KBM-7 (cell line): ENCODE results near the gene YBX1.

Experiments used
- DNase-seq: peaks from one replicate; pipeline ENCODE4 v3.0.0-alpha.2; 2015
- in situ Hi-C: fragments of 300-500 bp; cut with MboI; formaldehyde crosslinking; loops from 2 replicates; pipeline ENCODE4 v1.14.3; 2020; ENCODE audit warnings: low sequenced_read_pairs, low pct_unique_long_range_greater_than_20kb, mixed read lengths

Gene YBX1

DNA sequence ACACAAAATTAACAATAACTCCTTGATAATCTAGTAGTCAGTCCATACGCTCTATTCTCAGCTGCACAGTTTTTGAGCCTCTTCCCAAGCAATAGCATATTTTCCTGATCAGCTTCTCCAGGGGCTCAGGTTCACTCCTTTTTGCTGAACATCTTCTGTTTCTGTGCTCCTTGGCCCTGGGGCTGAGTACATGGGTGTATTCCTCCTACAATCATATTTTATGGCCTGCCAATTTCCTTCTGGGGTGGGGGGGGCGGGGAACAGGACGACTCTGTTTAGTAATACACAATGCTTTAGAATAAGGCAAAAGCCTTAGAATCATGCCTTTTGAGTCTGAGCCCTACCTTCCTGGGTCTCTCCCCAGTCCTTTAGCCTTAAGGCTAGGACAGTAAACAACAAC is 49.4 kb downstream of the YBX1 start:
- in situ Hi-C loops: loop anchor here (25.0 kb wide), 1 partner anchor 394 kb away; the partner anchor contains the start of gene FOXJ3
- DNase-seq: no peak

DNA sequence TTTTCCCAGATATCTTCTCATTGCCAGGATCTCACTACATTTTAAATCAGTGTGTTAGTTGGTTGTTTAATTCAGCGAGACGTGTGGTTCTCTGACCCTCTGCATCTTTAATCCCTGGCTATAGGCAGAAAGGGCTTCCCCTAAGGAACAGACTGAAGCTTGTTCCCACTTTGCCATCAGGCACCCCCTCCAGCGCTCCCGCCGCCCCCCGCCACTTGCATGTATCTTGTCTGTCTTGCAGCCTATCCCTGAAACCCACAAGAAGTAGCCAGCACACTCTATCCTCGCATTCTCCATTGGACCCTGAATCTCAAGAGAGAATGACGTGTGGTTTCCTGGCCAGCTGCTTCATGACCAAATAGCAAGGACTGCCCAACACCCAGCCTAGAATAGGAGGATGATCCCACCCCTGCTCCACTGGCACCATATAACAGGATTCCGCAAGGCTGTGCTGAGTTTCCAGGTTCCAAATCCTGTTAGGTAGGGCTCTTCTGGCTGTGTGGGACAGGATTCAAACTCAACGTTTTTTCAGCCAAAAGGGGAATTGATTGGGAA is 50.0 kb downstream of the YBX1 start:
- in situ Hi-C loops: loop anchor here (25.0 kb wide), 1 partner anchor 395 kb away; the partner anchor contains the start of gene FOXJ3
- no peak for DNase-seq

DNA sequence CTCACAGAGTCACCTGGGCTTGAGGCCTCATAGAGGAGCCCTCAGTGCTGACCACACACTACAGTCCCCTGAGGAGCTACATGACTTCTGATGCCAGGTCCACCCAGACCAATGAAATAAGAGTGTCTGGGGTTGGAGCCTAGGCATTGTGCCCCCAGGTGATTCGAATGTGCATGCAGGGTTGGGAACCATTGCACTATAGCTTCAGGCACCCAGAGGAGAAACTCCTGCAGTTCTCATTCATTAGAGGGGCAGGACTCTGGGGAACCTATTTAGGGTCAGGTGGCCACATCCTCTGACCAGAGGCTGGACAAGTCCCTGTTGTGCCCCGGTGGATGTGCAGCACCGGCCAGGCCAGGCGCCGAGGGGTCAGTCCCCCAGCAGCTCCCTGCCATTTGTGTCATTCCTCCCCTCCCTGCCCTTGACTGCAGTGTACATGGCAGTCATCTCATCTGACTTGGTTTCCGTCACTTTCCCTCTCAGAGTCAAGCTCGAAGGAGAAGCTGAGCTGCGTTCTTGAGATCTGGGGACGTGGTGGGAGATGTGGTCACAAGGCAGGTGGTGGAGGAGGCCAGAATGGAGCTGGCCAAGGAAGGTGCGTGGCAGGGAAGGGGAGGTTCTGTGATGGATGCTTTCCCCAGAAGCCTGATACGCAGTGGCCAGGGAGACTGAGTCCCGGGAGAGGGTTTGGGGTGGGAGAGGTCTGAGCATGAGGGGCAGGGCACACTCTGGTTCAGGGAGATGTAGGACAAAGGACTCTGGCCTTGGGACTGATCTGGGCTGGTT is 51.4 kb downstream of the YBX1 start:
- DNase-seq: no peak
- in situ Hi-C loops: loop anchor here (25.0 kb wide), 1 partner anchor 396 kb away; the partner anchor contains the start of gene FOXJ3

DNA sequence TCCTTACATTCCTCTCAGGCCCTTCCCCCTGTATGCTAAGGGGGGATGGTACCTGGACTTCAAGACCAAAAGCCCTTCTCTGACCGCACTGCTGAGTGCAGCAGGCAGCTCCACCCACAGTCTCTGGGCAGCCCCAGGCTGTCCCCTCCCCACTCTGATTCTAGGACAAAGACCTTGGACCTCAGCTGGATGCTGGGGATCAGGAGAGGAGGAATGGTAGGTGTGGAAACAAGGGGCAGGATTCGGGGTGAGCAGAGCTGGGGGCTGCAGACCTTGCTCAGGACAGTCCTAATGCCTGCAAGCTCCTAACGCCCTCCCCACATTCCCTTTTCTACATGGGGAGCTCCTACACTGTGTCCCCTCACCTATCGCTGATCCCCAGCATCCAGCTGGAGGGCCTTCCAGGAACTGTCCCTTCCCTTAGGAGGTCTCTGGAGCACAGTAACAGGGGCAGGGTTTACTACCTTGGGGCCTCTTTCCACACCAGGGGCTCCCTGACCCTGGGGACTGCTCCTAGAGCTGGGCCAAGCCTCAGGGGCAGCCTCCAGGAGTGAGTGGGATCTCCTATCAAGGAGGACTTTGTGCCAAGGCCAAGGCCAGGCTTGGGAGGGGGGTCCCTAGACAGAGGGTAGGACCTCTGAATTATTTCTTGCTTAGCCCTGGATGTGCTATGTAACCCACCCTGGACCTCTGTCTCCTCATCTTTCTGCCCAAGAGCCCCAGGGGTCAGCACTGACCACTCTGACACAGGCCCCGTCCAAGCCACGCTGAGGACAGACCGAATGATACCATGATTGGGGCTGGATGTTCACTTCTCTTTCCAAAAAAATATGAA is 52.2 kb downstream of the YBX1 start:
- DNase-seq: no peak
- in situ Hi-C loops: loop anchor here (25.0 kb wide), 1 partner anchor 397 kb away; the partner anchor contains the start of gene FOXJ3

DNA sequence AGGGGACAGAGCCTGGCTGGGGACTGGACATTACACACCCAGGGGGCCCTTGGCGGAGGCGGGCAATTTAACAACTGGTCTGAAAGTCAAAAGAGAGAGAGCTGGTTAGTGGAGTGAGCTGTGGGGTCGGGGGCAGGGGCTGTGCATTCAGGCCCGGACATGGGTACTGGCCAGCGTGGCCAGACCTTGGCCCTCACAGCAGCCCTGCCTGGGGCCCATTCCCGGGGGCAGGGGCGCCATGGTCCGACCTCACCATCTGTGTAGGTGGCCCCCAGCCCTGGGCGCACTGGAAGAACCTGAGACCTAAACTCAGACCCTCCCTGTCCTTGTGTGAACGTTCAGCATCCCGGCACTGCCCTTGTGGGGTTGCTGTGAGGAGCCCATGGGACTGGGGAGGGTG is 52.8 kb downstream of the YBX1 start:
- no peak for DNase-seq
- in situ Hi-C loops: loop anchor here (25.0 kb wide), 1 partner anchor 398 kb away; the partner anchor contains the start of gene FOXJ3

DNA sequence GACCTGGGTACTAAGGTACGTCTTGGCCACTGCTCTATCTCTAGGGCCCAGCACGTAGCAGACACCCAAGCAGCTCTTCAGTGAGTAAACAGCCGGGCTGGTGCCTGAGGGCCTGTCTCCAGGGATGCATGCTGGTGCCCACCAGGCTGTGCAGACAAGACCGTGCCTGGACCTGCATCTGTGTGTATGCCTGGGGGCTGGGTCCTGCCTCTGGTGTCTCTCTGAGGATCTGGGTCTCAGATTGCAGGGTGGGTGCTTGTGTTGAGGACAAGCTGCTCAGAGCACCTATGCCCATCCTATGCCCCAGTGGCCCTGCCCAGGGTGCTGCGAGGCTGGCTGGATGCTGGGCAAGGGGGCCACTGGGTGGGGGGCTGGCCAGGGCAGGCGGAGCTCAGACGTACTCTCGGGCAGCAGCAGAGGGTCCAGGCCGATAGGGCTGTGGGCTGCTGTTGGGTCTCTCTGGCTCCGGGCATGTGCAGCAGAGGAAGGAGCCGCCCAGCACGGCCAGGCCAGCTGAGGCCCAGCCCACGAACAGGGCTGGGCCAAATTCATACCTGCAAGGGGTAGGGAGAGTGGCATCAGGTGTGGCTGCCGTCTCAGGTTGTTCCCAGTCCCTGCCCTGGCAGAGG is 53.4 kb downstream of the YBX1 start:
- in situ Hi-C loops: loop anchor here (25.0 kb wide), 1 partner anchor 398 kb away; the partner anchor contains the start of gene FOXJ3
- DNase-seq: no peak

DNA sequence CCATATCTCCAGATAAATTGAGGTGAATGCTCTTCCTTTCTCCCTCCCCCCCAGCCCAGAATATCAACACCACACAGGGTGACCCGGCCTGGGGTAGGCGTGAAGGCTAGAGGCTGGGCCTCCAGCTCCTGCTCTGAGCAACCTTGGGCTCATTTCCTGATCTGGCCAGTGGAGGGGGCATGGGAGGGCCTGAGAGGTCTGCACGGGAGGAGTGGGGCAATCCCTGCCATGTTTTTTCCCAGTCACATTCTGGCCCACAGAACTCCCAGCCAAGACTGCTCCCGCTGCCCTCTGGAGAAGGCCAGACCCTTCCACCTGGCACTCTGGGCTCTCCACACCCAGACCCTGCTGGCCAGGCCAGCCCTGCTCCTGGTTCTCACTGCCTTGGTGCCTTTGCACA is 53.9 kb downstream of the YBX1 start:
- in situ Hi-C loops: loop anchor here (25.0 kb wide), 1 partner anchor 399 kb away; the partner anchor contains the start of gene FOXJ3
- DNase-seq: peak; percentile 29

DNA sequence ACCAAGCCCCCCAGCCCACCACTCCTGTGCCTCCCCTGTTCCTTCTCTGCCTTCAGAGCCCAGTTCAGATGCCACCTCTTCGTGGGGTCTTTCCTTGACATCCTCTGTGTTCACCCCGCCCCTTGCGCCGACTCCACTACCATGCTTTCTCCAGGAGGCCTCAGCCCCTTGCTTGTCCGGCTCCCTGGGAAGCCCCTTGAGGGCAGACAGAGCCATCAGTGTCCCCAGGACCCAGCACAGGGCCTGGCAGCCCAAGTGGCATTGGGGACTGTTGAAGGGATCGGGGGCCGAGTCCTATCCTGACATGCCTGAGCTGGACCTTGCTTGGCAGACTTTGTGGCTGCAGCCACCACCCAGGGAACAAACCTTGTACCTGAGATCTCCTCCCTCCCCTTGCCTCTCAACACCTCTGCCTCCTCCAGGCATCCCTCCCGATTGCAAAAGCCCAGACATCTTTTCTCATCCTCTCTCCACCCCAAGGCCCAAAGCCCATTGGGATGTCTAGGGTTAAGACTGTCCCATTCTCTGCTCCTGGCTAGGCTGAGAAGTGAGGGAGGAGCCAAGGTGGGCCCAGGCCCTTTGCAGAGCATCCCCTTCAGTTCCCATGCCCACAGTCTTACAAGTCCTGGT is 54.5 kb downstream of the YBX1 start:
- in situ Hi-C loops: loop anchor here (25.0 kb wide), 1 partner anchor 399 kb away; the partner anchor contains the start of gene FOXJ3

DNA sequence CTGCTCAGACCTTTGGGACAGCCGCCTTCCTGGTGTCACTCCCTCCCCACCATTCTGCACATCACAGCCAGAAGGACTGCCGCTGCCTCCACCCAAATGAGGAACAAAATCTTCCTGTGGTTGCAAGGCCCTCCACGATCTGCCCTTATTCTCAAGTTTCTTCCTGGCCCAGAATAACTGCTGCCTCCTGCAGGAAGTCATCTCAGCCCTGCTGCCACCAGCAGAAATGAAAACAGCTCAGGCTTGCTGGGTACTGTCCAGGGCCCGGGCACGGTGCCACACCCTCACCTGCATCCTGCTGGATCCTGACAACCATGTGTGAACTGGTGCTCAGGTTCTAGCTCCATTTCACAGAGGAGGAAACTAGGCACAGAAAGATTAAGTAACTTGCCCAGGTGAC is 55.0 kb downstream of the YBX1 start:
- DNase-seq: peak; percentile 91
- in situ Hi-C loops: loop anchor here (25.0 kb wide), 1 partner anchor 400 kb away; the partner anchor contains the start of gene FOXJ3

More for the DNA sequence above, 54.5 kb downstream of the YBX1 start:
- no peak for DNase-seq

DNA sequence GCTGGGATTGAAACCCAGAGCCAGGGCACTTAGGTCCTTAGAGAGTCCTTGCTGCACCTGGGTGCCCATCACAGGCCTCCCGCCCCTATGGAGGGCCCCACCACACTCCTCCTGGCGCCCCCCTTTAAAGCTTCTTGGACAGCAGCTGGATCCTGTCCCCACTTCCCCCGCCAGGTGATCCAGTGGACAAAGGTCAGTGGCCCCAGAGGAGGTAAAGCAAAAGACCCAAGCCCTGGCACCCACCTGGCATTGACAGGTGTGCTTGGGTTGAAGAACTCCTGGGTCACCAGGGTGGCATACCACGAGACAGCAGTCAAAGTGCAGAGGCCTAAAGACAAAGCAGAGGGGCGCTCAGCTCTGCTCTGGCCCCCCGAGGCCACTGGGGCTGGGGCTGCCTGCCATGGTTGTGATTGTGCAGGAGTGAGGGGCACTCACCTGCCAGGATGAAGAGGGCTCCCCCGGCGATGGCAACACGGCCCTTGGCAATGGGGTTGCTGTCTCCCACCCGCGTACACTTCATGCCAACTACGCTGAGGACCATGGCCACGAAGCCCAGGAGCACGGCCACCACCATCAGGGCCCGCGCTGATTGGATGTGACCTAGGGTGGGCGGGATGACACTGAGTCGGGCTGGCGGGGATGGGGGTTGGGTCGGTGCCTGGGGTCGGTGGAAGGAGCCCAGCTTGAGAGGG is 55.9 kb downstream of the YBX1 start:
- in situ Hi-C loops: loop anchor here (25.0 kb wide), 1 partner anchor 401 kb away; the partner anchor contains the start of gene FOXJ3
- DNase-seq: no peak

DNA sequence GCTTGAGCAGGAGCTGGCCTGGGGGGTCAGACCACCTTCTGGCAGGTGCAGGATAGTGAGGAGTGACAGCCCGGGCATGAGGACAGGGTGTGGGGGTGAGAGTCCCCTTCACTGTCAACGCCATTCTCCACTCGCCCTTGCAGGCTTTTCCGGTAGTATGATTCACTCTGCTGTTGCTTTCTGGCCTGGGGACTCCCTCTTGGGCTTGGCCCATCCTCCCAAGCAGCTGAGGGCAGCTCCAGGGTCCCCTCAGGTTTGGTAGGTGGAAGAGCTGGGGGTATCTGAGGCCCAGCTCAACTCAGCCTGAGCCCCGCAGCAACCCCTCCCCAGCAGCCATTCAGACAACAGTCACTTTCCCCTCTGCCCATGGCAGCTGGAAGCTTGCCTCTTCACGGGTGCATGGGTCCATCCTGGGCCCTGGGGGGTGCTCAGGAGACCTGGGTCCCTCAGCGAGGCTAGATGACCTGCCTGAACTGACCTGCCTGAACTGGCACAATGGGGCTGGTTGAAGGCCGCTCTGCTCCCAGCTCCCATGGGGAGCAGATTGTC is 56.5 kb downstream of the YBX1 start:
- in situ Hi-C loops: loop anchor here (25.0 kb wide), 1 partner anchor 401 kb away; the partner anchor contains the start of gene FOXJ3
- DNase-seq: no peak

DNA sequence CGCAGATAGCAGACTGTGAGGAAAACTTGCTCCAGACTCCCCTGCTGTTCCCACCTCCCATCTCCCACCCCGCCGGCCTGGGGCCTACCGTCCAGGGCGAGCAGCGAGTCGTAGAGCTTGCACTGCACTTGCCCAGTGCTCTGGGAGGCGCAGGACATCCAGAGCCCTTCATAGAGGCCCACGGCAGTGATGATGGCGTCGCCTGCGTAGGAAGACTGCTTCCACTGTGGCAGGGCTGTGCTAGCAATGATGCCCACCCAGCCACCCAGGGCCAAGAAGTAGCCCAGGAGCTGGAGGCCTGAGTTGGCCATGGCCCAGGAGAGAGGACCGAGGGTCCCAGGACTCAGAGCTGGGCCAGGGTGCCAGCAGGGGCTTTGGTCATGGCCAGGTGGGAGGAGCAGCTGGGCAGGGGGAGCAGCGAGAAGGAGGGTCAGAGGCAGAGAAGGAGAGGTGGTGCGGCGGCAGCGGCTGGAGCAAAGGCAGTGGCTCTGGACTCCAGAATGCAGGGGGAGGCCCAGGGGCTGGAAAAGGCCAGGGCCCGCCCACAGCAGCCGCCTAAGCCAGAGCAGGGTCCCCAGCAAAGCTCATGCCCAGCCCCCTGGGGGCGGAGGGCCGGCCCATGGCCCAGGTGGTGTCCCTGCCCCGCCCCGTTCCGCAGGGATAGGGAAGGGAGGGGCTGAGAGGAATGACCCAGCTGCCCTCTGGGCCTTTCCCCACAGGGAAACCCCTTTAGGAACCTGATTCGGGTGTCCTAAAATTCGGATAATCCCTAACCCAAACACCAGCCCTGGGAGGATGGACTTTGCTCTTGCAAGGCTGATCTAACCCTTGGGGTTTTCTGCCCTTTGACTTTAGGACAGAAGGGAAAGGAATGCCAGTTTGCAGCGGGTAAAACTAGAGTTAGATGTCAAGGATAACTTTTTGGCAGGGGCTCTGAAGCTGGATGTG is 57.8 kb downstream of the YBX1 start, which contains the start of gene CLDN19:
Gene CLDN19 (minus strand): TSS at position 484 of the 948 bp plus-strand sequence. CDS start 173 bp downstream, at position 311.
- in situ Hi-C loops: loop anchor here (10.0 to 25.0 kb wide), 2 partner anchors 165 to 403 kb away; partner anchors contain the start of gene FOXJ3
- DNase-seq: no peak

DNA sequence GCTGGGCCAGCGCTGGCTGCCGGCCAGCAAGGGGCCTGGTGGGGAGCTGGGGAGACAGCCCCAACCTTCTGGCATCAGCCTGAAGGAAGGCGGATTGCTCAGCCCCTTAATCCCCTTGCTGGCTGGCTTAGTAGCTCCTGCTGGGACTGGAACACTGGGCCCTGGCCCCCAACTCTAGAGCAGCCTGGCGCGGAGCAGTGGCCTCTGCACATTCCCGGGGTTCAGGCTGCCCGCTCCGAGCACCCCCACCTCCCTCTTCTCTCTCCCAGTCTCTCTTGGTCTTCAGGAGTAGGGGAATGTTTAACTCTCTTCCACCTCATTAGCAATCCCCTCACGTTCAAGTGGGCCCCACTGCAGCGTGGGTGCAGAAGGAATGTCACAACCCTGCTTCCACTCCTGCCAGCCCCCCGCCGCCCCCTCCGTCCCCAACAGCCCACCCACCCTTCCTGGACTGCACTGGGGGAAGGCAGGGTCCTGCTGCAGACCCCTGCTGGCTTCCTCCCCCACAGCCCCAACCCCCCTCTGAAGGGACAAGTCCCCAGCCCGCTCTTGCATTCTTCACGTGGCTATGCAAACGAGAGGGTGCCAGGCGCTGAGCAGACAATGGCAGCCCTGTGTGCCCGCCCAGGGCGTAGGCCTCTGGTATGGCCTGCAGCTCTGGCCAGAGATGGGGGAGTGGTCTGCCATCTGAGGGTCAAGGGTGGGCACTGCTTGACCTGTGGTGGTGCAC is 58.8 kb downstream of the YBX1 start:
- in situ Hi-C loops: loop anchor here (10.0 to 25.0 kb wide), 2 partner anchors 166 to 404 kb away; partner anchors contain the start of gene FOXJ3
- DNase-seq: no peak

DNA sequence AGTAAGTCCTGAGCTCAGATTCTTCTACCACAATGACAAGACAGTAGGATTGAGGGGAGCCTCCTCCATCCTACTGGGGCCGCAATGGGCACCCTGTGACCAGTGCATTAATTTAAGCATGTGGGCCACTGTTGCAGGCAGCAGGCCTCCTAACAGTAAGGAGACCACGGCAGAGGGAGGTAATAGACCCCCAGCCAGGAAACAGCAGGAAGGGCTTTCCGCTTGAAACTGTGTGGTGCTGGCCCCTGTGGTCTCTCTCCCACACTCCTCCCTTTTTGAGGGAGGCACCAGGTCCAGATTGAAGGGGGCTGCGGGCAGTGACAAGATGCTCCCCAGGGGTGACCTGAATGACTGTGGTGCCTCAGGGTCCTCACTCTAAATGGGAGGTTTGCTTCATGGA is 59.5 kb downstream of the YBX1 start:
- in situ Hi-C loops: loop anchor here (10.0 to 25.0 kb wide), 2 partner anchors 167 to 404 kb away; partner anchors contain the start of gene FOXJ3
- DNase-seq: no peak

DNA sequence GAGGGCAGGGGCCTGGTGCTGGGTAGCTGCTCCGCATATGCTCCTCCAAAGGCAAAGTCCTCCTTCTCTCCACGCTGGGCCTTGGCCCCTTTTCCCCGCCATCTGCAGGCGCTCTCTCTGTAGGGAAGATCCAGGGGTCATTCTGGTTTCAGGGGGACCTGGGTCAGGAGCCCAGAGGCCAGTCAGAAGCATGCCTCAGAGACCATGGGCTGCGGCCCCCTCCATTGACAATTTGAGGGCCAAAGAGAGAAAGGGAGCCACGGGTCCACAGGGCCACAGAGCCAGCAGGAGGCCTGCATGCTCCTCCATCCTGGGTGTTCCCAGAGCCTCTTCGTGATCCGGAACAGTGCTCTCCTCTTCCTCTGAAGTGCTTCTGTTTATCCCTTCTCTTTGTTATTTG is 59.9 kb downstream of the YBX1 start:
- DNase-seq: no peak
- in situ Hi-C loops: loop anchor here (10.0 to 25.0 kb wide), 2 partner anchors 167 to 405 kb away; partner anchors contain the start of gene FOXJ3
